MG63 (cell line): Measurements from ENCODE around the gene ACOT8. TPM values are rescaled to one million over a fixed set of nuclear protein-coding genes. Genes with fewer than 3 reads are reported as not detected.
A peak's percentile ranks its signal among the peaks of the same experiment; 100 is the strongest.

ENCODE experiments used
- DNase-seq: peaks from one replicate; pipeline ENCODE4 v3.0.0-alpha.2; 2020
- H3K27me3 ChIP-seq: fragments of 250-450 bp; sonication (Bioruptor Pico); 2 replicates; pipeline ENCODE4 v1.5.1; 2020; ENCODE audit warnings: mild to moderate bottlenecking, moderate library complexity
- H3K36me3 ChIP-seq: fragments of 250-450 bp; sonication (Bioruptor Pico); 2 replicates; pipeline ENCODE4 v1.5.1; 2020; ENCODE audit warnings: mild to moderate bottlenecking, moderate library complexity
- H3K4me3 ChIP-seq: fragments of 250-450 bp; sonication (Bioruptor Pico); 2 replicates; pipeline ENCODE4 v1.5.1; 2020; ENCODE audit warnings: mild to moderate bottlenecking, moderate library complexity
- H3K9me3 ChIP-seq: fragments of 250-450 bp; sonication (Bioruptor Pico); 2 replicates; pipeline ENCODE4 v1.5.1; 2020; ENCODE audit warnings: mild to moderate bottlenecking, moderate library complexity
- total RNA-seq: library from RNA; depleted of rRNA; stranded (reverse); fragments of >200 nt; shearing (Covaris generic); gene quantifications from 2 replicates; pipeline ENCODE4 v1.2.3, GENCODE V29; 2014; ENCODE audit warnings: low replicate concordance

Gene ACOT8
- total RNA-seq, 1 experiment from 2014 or later = 46.9 TPM

DNA sequence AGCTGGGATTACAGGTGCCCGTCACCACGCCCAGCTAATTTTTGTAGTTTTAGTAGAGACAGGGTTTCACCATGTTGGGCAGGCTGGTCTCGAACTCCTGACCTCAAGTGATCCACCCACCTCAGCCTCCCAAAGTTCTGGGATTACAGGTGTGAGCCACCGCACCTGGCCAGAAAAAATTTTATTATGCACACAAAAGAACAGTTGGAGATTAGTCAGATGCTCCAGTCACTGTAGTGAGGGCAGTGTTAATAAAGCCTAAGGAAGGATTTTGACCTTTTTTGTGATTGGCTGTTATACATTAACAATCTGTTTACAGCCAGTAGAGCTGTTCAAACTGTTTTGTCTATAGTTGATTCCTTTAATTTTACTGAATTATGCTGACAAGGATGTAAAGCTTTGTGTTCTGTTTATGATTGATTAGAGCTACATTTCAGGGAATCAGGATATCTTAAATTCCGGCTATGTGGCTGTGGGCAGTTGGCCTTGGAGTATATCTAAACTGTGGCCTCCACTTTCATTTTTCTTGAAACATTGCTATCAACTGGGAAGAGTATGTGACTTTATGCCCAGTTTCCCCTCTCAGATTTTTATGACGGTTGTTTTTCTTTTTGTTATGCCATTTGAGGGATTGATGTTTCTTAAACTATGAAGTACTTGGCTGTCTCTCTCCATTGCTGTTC lies 10.1 kb upstream of the ACOT8 start:
- Histone ChIP-seq H3K9me3 (no peaks in the 10 kb centered on the region), H3K4me3 (no peak overlapping the region), H3K27me3 (no peaks in the 10 kb centered on the region), H3K36me3 (no peaks in the 10 kb centered on the region)
- DNase-seq = no peak

DNA sequence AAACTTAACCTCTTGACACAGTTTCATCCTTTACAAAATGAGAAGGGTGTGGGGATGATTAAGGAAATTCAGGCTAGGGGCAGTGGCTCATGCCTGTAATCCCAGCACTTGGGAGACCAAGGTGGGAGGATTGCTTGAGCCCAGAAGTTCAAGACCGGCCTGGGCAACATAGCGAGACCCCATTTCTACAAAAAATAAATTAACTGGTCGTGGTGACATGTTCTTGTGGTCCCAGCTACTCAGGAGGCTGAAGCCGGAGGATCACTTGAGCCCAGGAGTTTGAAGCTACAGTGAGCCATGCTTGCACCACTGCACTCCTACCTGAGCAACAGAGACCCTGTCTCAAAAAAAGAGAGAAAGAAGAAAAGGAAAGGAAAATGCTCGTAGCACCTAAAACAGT lies 9.3 kb upstream of the ACOT8 start:
- no peaks in the 10 kb centered on the region for H3K27me3 ChIP-seq
- no peaks in the 10 kb centered on the region for H3K36me3 ChIP-seq
- H3K4me3 ChIP-seq = no peak overlapping the region
- DNase-seq = no peak
- H3K9me3 ChIP-seq = no peaks in the 10 kb centered on the region

DNA sequence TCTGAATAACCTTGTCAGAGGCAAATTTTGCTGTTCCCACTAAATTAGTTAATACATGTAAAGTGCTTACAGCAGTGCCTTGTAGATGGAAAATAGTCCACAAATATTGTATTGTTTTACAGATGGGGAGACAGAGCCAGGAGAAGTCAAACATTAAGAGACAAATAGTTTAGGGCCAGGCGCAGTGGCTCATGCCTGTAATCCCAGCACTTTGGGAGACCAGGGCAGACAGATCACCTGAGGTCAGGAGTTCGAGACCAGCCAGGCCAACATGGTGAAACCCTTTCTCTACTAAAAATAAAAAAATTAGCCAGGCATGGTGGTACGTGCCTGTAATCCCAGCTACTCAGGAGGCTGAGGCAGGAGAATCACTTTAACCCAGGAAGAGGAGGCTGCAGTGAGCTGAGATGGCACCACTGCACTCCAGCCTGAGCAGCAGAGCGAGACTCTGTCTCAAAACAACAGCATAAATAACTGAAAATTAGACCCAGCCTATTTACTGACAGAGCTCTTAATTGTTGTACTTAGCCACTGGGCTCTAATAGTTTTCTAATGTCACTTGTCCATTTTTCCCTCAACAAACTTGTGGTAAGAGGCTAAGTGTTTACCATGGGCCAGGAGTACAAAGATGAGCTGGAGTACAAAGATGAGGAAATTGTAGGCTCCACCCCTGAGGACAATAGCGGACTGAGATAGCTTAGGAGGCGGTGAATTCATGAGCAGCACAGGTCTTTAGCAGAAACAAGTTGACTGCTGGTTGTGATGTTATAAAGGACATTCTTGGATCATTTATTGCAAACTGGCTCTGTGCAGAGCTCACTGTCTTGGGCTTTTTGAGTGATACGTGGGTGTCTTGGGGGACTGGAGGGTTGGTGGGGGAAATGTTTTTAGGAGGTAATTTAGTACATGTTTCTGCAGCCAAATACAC lies 6.6 kb upstream of the ACOT8 start:
- no peaks in the 10 kb centered on the region for H3K9me3 ChIP-seq
- H3K36me3 ChIP-seq = no peaks in the 10 kb centered on the region
- no peak overlapping the region for H3K4me3 ChIP-seq
- DNase-seq = no peak
- H3K27me3 ChIP-seq = no peaks in the 10 kb centered on the region

DNA sequence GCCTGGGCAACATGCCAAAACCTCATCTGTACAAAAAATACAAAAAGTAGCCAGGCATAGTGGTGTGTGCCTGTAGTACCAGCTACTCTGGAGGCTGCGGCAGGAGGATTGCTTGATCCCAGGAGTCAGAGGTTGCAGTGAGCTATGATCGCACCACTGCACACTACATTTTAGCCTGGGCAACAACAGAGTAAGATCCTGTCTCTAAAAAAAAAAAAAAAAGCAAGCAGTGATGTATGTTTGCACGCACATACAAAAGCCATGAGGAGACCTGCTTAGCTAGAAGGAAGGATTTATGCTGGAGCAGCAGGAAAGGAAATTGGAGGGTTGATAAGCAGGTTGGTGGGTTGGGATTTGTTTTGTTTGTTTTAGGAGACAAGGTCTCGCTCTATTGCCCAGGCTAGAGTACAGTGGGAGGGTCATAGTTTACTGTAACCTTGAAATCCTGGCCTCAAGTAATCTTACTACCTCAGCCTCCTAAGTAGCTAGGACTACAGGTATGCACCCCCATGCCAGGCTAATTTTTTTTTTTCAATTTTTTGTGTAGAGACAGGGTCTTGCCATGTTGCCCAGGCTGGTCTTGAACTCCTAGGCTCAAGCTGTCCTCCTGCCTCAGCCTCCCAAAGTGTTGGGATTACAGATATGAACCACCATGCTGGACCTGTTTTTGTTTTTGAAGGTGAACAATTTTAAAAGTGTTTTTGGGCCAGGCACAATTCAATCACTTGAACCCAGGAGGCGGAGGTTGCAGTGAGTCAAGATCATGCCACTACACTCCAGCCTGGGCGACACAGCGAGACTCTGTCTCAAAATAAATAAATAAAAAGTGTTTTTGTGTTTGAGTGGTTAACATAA lies 4.3 kb upstream of the ACOT8 start:
- H3K36me3 ChIP-seq = no peaks in the 10 kb centered on the region
- no peak for DNase-seq

DNA sequence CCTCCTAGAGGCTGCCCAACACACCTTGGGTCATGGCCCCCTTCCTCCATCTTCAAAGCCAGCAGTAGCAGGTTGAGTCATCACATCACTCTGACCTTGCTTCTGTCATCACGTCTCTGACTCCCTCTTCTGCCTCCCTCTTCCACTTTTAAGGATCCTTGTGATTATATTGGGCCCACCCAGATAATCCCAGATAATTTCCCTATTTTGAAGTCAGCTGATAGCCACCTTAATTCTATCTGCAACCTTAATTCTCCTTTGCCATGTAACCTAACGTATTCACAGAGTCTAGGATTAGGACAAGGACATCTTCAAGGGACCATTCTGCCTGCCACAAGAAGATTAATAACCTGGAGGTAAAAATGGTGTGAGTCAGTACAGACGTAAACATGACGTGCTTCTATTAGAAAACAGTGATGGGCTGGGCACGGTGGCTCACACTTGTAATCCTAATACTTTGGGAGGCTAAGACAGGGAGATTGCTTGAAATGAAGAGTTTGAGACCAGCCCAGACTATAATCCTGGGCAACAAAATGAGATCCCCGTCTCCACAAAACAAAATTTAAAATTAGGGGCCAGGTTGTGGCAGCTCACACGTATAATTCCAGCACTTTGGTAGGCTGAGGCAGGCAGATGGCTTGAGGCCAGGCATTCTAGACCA lies 3.5 kb upstream of the ACOT8 start:
- Histone ChIP-seq H3K9me3 (no peaks in the 10 kb centered on the region), H3K27me3 (no peaks in the 10 kb centered on the region), H3K36me3 (no peaks in the 10 kb centered on the region), H3K4me3 (no peak overlapping the region)
- no peak for DNase-seq

More for the DNA sequence above, 4.3 kb upstream of the ACOT8 start:
- no peak overlapping the region for H3K4me3 ChIP-seq
- no peaks in the 10 kb centered on the region for H3K9me3 ChIP-seq
- no peaks in the 10 kb centered on the region for H3K27me3 ChIP-seq

DNA sequence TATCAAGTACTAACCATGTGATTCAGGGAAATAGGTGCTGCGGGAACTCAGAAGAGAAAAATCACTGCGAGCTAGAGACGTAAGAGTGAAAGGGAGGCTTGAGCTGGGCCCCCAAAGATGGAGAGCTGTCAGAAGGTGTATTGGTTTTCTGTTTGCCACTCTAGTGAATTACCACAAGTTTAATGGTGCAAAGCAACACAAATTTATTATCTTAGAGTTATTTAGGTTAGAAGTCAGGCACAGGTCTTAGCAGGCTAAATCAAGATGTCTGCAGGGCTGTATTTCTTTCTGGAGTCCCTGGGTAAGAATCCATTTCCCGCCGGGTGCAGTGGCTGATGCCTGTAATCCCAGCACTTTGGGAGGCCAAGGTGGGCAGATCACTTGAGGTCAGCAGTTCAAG lies 2.7 kb upstream of the ACOT8 start:
- no peaks in the 10 kb centered on the region for H3K36me3 ChIP-seq
- no peak overlapping the region for H3K4me3 ChIP-seq
- DNase-seq = no peak
- H3K9me3 ChIP-seq = no peaks in the 10 kb centered on the region
- no peaks in the 10 kb centered on the region for H3K27me3 ChIP-seq

DNA sequence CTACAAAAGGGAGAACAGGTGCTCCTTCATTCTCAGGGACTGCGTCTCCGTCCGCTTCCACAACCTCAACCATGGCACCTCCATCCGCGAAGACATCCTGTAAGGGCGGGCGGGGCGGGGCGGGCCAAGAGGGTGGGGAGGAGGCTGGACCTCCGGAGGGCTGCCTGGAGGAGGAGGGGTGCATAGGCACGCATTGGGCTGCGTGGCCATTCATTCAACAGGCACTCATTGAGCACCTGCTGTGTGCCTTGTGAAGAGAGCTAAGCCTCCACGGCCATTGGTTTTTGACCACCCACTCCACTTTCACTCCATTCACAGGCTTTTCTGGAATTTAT lies 657 bp upstream of the ACOT8 start:
- H3K4me3 ChIP-seq = peak overlapping the region; percentile 79
- DNase-seq = peak; percentile 58
- H3K9me3 ChIP-seq = no peaks in the 10 kb centered on the region
- H3K36me3 ChIP-seq = peaks cover 7% of the 10 kb centered on the region
- no peaks in the 10 kb centered on the region for H3K27me3 ChIP-seq

DNA sequence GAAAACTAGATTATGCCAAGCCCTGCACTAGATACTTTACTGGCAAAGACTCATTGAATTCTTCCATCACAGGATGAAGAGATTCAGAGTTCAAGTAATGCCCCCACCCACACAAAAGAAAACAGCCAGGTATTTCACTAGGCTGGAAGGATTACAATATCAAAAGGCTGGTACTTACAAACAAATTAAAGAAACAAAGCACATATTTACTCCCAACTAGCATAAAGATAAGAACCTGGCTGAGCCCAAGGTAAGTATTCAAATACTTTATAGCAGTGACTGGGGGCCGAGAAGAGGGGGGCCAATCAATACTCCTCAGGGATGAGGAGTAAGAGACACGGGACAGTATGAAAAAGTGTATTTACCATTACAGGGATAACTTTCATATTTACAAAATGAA lies 3.7 kb downstream of the ACOT8 start:
- Histone ChIP-seq H3K9me3 (no peaks in the 10 kb centered on the region), H3K36me3 (peaks cover 14% of the 10 kb centered on the region)

DNA sequence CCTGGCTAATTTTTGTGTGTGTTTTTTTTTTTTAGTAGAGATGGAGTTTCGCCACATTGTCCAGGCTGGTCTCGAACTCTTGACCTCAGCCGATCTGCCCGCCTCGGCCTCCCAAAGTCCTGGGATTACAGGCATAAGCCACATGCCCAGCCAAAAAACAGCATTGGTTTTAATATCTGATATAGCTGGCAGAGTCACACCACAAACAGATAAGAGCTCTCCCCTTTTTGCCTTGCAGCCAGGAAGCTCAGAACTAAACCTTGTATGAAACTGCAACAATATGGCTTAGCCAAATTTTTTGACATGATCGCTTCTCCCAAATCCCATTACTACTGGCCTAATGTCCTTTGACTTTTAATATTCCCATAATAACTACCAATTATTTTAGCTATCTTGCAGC lies 4.9 kb downstream of the ACOT8 start:
- no peaks in the 10 kb centered on the region for H3K27me3 ChIP-seq
- H3K4me3 ChIP-seq = no peak overlapping the region
- H3K36me3 ChIP-seq = peaks cover 17% of the 10 kb centered on the region
- no peaks in the 10 kb centered on the region for H3K9me3 ChIP-seq
- DNase-seq = no peak

More for the DNA sequence above, 3.7 kb downstream of the ACOT8 start:
- H3K4me3 ChIP-seq = no peak overlapping the region
- no peak for DNase-seq
- H3K27me3 ChIP-seq = no peaks in the 10 kb centered on the region

DNA sequence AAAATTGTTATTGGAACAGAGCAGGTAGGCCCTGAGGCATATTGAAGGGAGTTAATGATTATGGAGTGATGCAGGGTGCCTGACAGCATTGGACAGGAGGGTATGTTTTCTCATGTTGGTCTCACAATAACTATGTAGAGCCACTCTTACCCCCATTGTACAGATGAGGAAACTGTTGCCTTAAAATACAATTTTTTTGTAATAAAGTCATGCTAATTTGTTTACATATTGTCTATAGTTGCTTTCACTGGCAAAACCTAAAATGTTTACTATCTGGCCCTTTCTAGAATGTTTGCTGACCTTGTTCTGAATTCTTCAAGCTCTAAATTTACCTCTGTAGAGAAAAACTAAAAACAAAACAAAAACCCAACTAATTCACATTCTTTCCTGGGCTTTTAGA lies 5.7 kb downstream of the ACOT8 start:
- Histone ChIP-seq H3K9me3 (no peaks in the 10 kb centered on the region), H3K27me3 (no peaks in the 10 kb centered on the region), H3K4me3 (no peak overlapping the region), H3K36me3 (peaks cover 24% of the 10 kb centered on the region)
- no peak for DNase-seq

DNA sequence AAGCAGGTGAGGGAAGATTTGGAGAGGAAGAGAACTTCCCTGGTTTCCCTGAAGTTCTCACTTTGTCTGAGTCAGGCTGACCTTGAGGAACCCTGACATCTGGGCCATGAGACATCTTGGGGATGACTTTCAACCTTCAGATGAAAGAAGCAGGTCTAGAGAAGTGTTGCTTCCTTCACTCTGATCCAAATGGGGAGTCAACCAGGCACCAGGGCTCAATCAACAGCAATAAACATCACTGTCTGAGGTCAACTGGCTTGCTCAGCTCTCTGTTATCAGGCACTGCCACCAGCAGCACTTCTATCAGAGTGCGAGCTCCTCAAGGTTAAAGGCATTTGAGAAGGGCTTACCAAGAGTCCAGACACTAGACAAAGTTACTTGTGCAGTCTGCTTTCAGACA lies 6.3 kb downstream of the ACOT8 start:
- H3K9me3 ChIP-seq = no peaks in the 10 kb centered on the region
- H3K36me3 ChIP-seq = peaks cover 28% of the 10 kb centered on the region
- H3K27me3 ChIP-seq = no peaks in the 10 kb centered on the region
- DNase-seq = no peak
- no peak overlapping the region for H3K4me3 ChIP-seq

DNA sequence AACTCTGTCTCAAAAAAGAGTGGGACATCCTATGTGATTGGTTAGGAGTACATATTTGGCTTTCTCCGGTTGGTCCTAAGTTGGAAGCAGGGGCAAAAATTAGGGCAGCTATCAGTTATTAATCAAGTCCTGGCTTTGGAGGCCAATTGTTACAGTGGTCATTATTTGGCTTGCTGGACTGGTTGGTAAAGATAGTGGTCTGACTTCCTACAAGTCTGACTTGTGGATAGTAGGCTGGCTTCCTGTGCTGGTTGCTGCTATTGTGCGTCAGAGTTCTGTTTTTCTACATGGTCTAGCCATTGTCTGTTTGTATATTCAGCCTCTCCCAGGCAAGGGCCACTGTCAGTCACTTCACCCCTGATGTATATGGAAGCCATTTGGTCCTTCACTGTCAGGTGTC lies 7.0 kb downstream of the ACOT8 start:
- no peak for DNase-seq
- H3K36me3 ChIP-seq = peaks cover 33% of the 10 kb centered on the region
- no peak overlapping the region for H3K4me3 ChIP-seq
- no peaks in the 10 kb centered on the region for H3K9me3 ChIP-seq
- H3K27me3 ChIP-seq = no peaks in the 10 kb centered on the region

DNA sequence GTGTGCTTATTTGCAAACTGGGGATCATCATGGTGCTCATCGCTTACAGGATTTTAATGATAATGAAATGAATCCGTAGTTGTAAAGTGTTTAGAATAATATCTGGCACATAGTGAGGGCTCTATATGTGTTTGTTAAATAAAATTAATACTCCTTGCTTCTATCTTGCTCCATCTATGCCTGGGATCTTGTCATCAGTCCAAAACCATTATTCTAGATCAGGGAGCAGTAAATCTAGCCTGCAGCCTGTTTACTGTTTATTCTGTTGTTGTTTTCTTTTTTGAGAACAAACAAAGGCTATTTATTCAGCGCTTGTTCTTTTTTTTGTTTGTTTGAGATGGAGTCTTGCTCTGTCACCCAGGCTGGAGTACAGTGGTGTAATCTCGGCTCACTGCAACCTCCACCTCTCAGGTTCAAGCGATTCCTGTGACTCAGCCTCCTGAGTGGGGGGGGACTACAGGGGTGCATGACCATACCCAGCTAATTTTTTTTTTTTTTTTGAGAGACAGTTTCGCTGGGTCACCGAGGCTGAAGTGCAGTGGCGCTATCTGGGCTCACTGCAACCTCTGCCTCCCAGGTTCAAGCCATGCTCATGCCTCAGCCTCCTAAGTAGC lies 8.1 kb downstream of the ACOT8 start:
- no peak for DNase-seq
- peaks cover 41% of the 10 kb centered on the region for H3K36me3 ChIP-seq

DNA sequence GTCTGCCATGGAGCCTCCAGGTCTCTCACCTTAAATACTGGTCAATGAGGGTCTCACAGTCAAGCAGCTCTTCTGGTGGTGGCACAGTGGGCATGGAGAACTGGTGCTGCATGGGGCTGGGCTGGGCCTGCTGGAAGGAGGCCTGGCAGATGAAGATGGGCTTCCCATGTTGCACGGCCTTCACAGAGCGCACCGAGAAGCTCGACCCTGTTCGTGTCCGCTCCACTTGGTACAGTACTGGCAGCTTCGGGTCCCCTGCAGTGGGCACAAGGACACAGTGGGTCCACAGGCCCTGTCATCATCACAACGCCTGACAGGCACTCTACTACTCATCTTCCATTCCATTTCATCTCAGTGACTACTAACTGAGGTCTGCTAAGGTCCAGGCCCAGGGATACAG lies 8.8 kb downstream of the ACOT8 start:
- peaks cover 46% of the 10 kb centered on the region for H3K36me3 ChIP-seq
- no peaks in the 10 kb centered on the region for H3K27me3 ChIP-seq
- no peaks in the 10 kb centered on the region for H3K9me3 ChIP-seq
- H3K4me3 ChIP-seq = no peak overlapping the region
- no peak for DNase-seq

More for the DNA sequence above, 8.1 kb downstream of the ACOT8 start:
- Histone ChIP-seq H3K4me3 (no peak overlapping the region), H3K27me3 (no peaks in the 10 kb centered on the region), H3K9me3 (no peaks in the 10 kb centered on the region)

DNA sequence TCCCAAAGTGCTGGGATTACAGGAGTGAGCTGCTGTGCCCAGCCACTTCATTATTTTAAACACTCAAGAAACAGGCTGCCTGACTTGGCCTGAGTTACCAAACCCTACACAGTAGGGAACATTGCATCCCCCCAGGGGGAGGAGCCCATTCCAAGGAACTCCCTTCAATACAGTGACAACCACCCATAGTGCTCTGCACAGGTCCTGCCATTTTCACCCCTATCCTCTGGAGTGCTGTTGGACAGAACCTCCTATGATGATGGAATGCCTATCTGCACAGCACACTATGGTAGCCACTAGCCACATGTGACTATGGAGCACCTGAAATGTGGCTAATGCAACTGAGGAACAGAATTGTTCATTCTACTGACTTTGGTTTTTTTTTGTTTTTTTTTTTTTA lies 11.7 kb downstream of the ACOT8 start:
- no peaks in the 10 kb centered on the region for H3K9me3 ChIP-seq
- peaks cover 63% of the 10 kb centered on the region for H3K36me3 ChIP-seq
- no peak for DNase-seq
- no peaks in the 10 kb centered on the region for H3K27me3 ChIP-seq
- H3K4me3 ChIP-seq = no peak overlapping the region

DNA sequence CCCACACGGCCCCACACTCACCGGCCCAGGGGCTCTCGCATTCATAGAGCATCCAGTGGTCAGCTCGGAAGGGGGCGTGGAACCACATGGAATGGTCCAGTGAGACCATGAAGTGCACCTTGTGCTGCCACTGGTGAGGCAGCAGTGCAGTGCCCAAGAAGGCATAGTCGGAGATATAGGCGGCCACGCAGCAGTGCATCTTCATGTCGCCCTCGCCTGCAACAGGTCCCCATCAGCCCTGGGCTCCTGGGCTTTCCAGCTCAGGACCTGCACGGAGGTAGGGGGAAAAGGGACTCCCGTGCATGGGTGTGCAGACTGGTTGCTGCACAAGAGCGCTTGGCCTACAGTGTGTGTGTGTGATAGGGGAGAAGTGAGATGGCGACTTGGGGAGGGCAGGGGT lies 13.7 kb downstream of the ACOT8 start:
- peaks cover 76% of the 10 kb centered on the region for H3K36me3 ChIP-seq
- H3K27me3 ChIP-seq = no peaks in the 10 kb centered on the region
- H3K9me3 ChIP-seq = no peaks in the 10 kb centered on the region
- no peak overlapping the region for H3K4me3 ChIP-seq
- DNase-seq = no peak
